SK-N-SH treated with all-trans-retinoic acid at 6 μM for 48 hours (cell line): Measurements from ENCODE around the gene RSL1D1.
"Not testable (repeated sequence)": the region's sequence is repeated elsewhere in the genome, so short reads cannot be mapped to it uniquely, and the experiment has no call there.

Experiments used
- ARNTL ChIP-seq: fragments of 450-650 bp; formaldehyde crosslinking; IDR thresholded peaks from 2 replicates; pipeline ENCODE4 v1.5.0; 2020; ENCODE audit warnings: low read depth, mild to moderate bottlenecking, moderate library complexity, borderline replicate concordance
- CREB5 ChIP-seq: fragments of 250-450 bp; sonication (Bioruptor Pico); IDR thresholded peaks from 2 replicates; pipeline ENCODE4 v1.5.1; 2020; ENCODE audit warnings: low read depth, mild to moderate bottlenecking, moderate library complexity
- CSDC2 ChIP-seq: fragments of 250-450 bp; sonication (Bioruptor Pico); IDR thresholded peaks from 2 replicates; pipeline ENCODE4 v1.5.0; 2020; ENCODE audit warnings: mild to moderate bottlenecking, moderate library complexity
- CSRNP3 ChIP-seq: fragments of 250-450 bp; sonication (Bioruptor Pico); IDR thresholded peaks from 2 replicates; pipeline ENCODE4 v1.5.1; 2021; ENCODE audit warnings: mild to moderate bottlenecking, moderate library complexity
- GLIS3 ChIP-seq: fragments of 250-450 bp; sonication (Bioruptor Pico); IDR thresholded peaks from 2 replicates; pipeline ENCODE4 v1.5.0; 2020; ENCODE audit warnings: mild to moderate bottlenecking, moderate library complexity
- ZC3H10 ChIP-seq: fragments of 250-450 bp; sonication (Bioruptor Pico); IDR thresholded peaks from 2 replicates; pipeline ENCODE4 v1.5.1; 2021; ENCODE audit warnings: mild to moderate bottlenecking, moderate library complexity

DNA sequence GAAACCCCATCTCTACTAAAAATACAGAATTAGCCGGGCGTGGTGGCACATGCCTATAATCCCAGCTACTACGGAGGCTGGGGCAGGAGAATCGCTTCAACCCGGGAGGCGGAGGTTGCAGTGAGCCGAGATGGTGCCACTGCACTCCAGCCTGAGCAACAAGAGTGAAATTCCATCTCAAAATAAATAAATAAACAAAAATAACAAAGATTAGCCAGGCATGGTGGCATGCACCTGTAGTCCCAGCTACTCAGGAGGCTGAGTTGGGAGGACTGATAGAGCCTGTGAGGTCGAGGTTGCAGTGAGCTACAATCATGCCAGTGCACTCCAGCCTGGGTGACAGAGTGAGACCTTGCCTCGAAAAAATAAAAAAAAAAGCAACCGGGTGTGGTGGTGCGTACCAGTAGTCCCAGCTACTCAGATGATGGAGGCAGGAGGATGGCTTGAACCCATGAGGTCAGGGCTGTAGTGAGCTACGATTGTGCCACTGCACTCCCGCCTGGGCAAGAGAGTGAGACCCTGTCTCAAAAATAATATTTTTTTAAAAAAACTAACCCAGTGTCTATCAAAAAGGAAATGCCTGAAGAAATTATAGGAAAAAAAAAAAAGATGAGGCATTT lies 66.3 kb downstream of the RSL1D1 start:
- TF ChIP-seq ARNTL (CRISPR knock-in tag); CSRNP3 (CRISPR knock-in tag); ZC3H10; CSDC2 (CRISPR knock-in tag); CREB5; GLIS3 (CRISPR knock-in tag): not testable (repeated sequence)
